ENCODE results near the gene EEF1A2. TPM values are rescaled to one million over a fixed set of nuclear protein-coding genes. Genes with fewer than 3 reads are reported as not detected.

The EEF1A2 gene
- total RNA-seq, 4 donors from 2014 or later: 1.1 to 1.5 TPM; not detected in 2

DNA sequence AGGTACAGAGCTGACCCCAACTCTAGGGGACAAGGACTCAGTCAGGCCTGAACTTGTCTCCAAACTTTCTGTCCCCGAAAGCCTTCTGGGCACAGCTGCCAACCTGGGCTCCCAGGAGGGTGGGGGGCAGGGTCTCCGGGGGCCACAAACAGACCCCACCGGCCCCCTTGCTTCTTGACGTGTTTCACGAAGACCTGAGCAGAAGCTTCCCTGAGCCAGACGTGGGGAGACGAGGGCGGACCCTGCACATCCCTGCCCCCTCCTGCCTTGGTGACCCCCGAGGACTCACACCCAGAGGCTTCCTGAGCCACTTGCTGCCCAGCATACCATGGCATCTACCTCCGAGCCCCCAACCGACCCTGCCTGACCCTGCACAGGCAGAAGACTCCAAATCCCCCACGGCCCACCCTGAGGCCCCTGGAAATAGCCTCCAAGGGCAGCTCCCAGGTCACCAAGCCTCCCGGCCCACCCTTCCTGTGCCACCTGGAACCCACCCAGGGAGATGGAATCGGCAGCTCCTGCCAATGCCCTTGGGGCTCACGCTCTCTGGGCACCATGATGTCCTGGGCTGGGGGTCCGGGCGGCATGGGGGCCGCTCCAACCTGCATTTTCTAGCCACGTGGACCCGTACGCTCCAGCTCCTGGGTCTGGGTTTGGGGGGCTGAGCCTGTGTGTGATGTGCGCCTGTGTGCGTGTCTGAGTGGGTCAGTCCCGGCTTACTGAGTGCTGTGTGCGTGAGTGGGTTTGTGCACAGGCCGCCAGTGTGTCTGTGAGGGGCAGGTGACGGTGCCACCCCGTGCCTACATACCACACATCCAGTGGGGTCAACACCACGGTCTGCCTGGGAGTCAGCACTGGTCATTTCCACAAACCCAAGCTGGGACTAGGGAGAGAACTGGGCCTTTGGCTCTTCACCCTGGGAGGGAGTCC is 40.8 kb upstream of the EEF1A2 start:
- Histone ChIP-seq H3K27me3 (peaks cover 7 to 12% of the 10 kb centered on the region in 2 donors), H3K4me1 (no peaks in the 10 kb centered on the region), H3K27ac (no peak overlapping the region), H3K9me3 (no peaks in the 10 kb centered on the region), H3K36me3 (no peaks in the 10 kb centered on the region), H3K4me3 (no peak overlapping the region)
- intact Hi-C loops (cut with DNase I; ENCODE audit: low total_unique reads): loop anchor here (2.0 kb wide), 1 partner anchor 433 kb away; no protein-coding TSS in a partner anchor
- DNase-seq: no peak
- TF ChIP-seq CTCF (IDR thresholded peaks at IDR 0.05) (no peak), POLR2A (IDR thresholded peaks at IDR 0.05) (no peak)

DNA sequence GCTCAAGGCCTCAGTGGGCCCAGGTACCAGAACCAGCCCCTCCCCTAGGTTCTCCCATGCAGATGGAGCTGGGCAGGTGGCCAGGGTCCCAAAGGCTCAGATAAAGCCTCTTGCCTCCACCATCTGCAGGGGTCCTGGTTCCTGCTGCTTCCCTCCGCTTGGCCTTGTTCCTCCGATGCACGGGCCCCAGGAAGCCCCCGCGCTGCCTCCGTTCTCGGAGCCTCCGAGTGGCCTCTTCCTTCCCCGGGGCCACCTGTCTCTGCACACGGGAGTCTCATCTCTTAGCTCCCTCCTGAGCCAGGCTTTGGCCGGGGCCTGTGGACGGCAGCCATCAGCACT is 40.2 kb upstream of the EEF1A2 start:
- H3K27me3 ChIP-seq: peaks cover 11 to 12% of the 10 kb centered on the region in 2 donors
- no peaks in the 10 kb centered on the region for H3K9me3 ChIP-seq
- intact Hi-C loops (cut with DNase I; ENCODE audit: low total_unique reads): loop anchor here (2.0 kb wide), 1 partner anchor 434 kb away; no protein-coding TSS in a partner anchor
- no peak overlapping the region for H3K4me3 ChIP-seq
- no peaks in the 10 kb centered on the region for H3K4me1 ChIP-seq
- TF ChIP-seq POLR2A (IDR thresholded peaks at IDR 0.05) (no peak), CTCF (IDR thresholded peaks at IDR 0.05) (no peak)
- no peaks in the 10 kb centered on the region for H3K36me3 ChIP-seq
- no peak overlapping the region for H3K27ac ChIP-seq
- DNase-seq: no peak

GRCh38 chr20:63538204-63539091 is 39.6 kb upstream of the EEF1A2 start:
- no peak overlapping the region for H3K27ac ChIP-seq
- no peak overlapping the region for H3K4me3 ChIP-seq
- no peaks in the 10 kb centered on the region for H3K36me3 ChIP-seq
- TF ChIP-seq CTCF (IDR thresholded peaks at IDR 0.05) (no peak), POLR2A (IDR thresholded peaks at IDR 0.05) (no peak)
- intact Hi-C loops (cut with DNase I; ENCODE audit: low total_unique reads): loop anchor here (2.0 kb wide), 1 partner anchor 434 kb away; no protein-coding TSS in a partner anchor
- peaks cover 11 to 12% of the 10 kb centered on the region in 2 donors for H3K27me3 ChIP-seq
- no peaks in the 10 kb centered on the region for H3K9me3 ChIP-seq
- DNase-seq: no peak
- H3K4me1 ChIP-seq: no peaks in the 10 kb centered on the region

GRCh38 chr20:63537525-63538203 is 38.8 kb upstream of the EEF1A2 start:
- intact Hi-C loops (cut with DNase I; ENCODE audit: low total_unique reads): loop anchor here (2.0 kb wide), 1 partner anchor 435 kb away; no protein-coding TSS in a partner anchor
- no peaks in the 10 kb centered on the region for H3K9me3 ChIP-seq
- peaks cover 11 to 12% of the 10 kb centered on the region in 2 donors for H3K27me3 ChIP-seq
- H3K4me3 ChIP-seq: no peak overlapping the region
- DNase-seq: peak; percentile 64 to 79
- TF ChIP-seq POLR2A (IDR thresholded peaks at IDR 0.05) (peak in 1 of 2 donors; percentile 18), CTCF (IDR thresholded peaks at IDR 0.05) (peak; percentile 92 to 97 (median 94))
- H3K36me3 ChIP-seq: no peaks in the 10 kb centered on the region
- H3K27ac ChIP-seq: no peak overlapping the region
- no peaks in the 10 kb centered on the region for H3K4me1 ChIP-seq

All from uterus (tissue), 4 donors.